ENCODE data around the gene KRT26. TPM values are rescaled to one million over a fixed set of nuclear protein-coding genes. Genes with fewer than 3 reads are reported as not detected.
A peak's percentile ranks its signal among the peaks of the same experiment; 100 is the strongest.

The KRT26 gene
- total and polyA plus RNA-seq, 2 donors from 2014 or later = not detected

GRCh38 chr17:40819528-40820125 is 47.6 kb upstream of the KRT26 start:
- no peak for FAIRE-seq

GRCh38 chr17:40818733-40819527 is 46.9 kb upstream of the KRT26 start:
- H3K36me3 ChIP-seq (ENCODE audit: control insufficient read depth in 2 of 3, insufficient read depth in 3 of 3, low read length in 3 of 3) = peaks cover 0 to 2% (median 0%) of the 10 kb centered on the region in 3 donors
- TF ChIP-seq CTCF (IDR thresholded peaks at IDR 0.05; ENCODE audit: borderline replicate concordance, extremely low read depth, insufficient read depth) = no peak
- no peak for FAIRE-seq

More at GRCh38 chr17:40819528-40820125, 47.6 kb upstream of the KRT26 start:
- Histone ChIP-seq H3K36me3 (ENCODE audit: control insufficient read depth in 2 of 3, insufficient read depth in 3 of 3, low read length in 3 of 3) (peaks cover 0 to 2% (median 0%) of the 10 kb centered on the region in 3 donors), H3K4me3 (ENCODE audit: low read length in 3 of 3) (peak overlapping the region; percentile 85 to 95 (median 94)), H3K4me1 (ENCODE audit: control insufficient read depth in 2 of 3, insufficient read depth in 2 of 3, low read depth in 1 of 3, low read length in 3 of 3) (peaks cover 0 to 4% (median 0%) of the 10 kb centered on the region in 3 donors), H3K27me3 (ENCODE audit: control insufficient read depth, insufficient read depth, low read length) (no peaks in the 10 kb centered on the region), H3K9me3 (ENCODE audit: control insufficient read depth in 2 of 3, insufficient read depth in 1 of 3, low read length in 3 of 3) (no peaks in the 10 kb centered on the region), H3K27ac (ENCODE audit: low read depth in 2 of 2, low read length in 2 of 2) (peak overlapping the region; percentile 63 to 75), H3K9ac (ENCODE audit: low read length in 3 of 3) (peak overlapping the region in 2 of 3 donors; percentile 69 to 75)
- TF ChIP-seq CTCF (IDR thresholded peaks at IDR 0.05; ENCODE audit: borderline replicate concordance, extremely low read depth, insufficient read depth) = no peak
- intact Hi-C loops (cut with DNase I) = no loop called here
- DNase-seq = peak in 1 of 5 donors; percentile 39

GRCh38 chr17:40818343-40818732 is 46.3 kb upstream of the KRT26 start:
- peaks cover 0 to 2% (median 0%) of the 10 kb centered on the region in 3 donors for H3K36me3 ChIP-seq (ENCODE audit: control insufficient read depth in 2 of 3, insufficient read depth in 3 of 3, low read length in 3 of 3)
- H3K9ac ChIP-seq (ENCODE audit: low read length in 3 of 3) = peak overlapping the region; percentile 46 to 89 (median 58)
- H3K4me3 ChIP-seq (ENCODE audit: low read length in 3 of 3) = peak overlapping the region; percentile 87 to 95 (median 90)
- H3K27ac ChIP-seq (ENCODE audit: low read depth in 2 of 2, low read length in 2 of 2) = peak overlapping the region; percentile 83 to 92
- DNase-seq (no peak), FAIRE-seq (no peak)
- peaks cover 0 to 4% (median 0%) of the 10 kb centered on the region in 3 donors for H3K4me1 ChIP-seq (ENCODE audit: control insufficient read depth in 2 of 3, insufficient read depth in 2 of 3, low read depth in 1 of 3, low read length in 3 of 3)
- H3K9me3 ChIP-seq (ENCODE audit: control insufficient read depth in 2 of 3, insufficient read depth in 1 of 3, low read length in 3 of 3) = no peaks in the 10 kb centered on the region
- no peak for TF ChIP-seq CTCF (IDR thresholded peaks at IDR 0.05; ENCODE audit: borderline replicate concordance, extremely low read depth, insufficient read depth)
- intact Hi-C loops (cut with DNase I) = no loop called here
- no peaks in the 10 kb centered on the region for H3K27me3 ChIP-seq (ENCODE audit: control insufficient read depth, insufficient read depth, low read length)

More at GRCh38 chr17:40818733-40819527, 46.9 kb upstream of the KRT26 start:
- intact Hi-C loops (cut with DNase I) = no loop called here
- peak overlapping the region; percentile 90 to 95 (median 95) for H3K4me3 ChIP-seq (ENCODE audit: low read length in 3 of 3)
- peaks cover 0 to 4% (median 0%) of the 10 kb centered on the region in 3 donors for H3K4me1 ChIP-seq (ENCODE audit: control insufficient read depth in 2 of 3, insufficient read depth in 2 of 3, low read depth in 1 of 3, low read length in 3 of 3)
- H3K27me3 ChIP-seq (ENCODE audit: control insufficient read depth, insufficient read depth, low read length) = no peaks in the 10 kb centered on the region
- H3K9me3 ChIP-seq (ENCODE audit: control insufficient read depth in 2 of 3, insufficient read depth in 1 of 3, low read length in 3 of 3) = no peaks in the 10 kb centered on the region
- peak overlapping the region; percentile 83 to 92 for H3K27ac ChIP-seq (ENCODE audit: low read depth in 2 of 2, low read length in 2 of 2)
- DNase-seq = peak; percentile 87 to 94 (median 90)
- peak overlapping the region; percentile 58 to 89 (median 69) for H3K9ac ChIP-seq (ENCODE audit: low read length in 3 of 3)

Data from kidney (tissue), 14 donors.